ENCODE measurements around the gene FEZ2.

The FEZ2 gene

DNA sequence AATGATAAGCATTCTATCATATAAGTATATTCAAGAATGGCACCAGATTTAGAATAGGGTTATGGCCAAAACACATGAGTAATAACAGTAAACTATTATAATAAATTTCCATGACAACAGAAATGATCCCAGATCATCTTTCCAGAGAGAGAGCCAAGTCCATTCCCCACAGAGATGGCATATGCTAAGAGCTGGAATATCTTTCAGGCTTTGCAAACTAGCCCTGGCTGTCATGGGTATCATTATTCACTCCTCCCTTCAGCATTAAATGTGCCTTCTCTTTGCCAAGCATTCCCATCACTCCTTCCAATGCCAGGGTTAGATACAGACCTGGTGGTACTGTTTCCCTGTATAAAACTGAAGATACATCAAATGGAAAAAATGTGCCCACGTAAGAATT lies 10.9 kb downstream of the FEZ2 start:
- no peak for DNase-seq (ENCODE audit: low read depth)

DNA sequence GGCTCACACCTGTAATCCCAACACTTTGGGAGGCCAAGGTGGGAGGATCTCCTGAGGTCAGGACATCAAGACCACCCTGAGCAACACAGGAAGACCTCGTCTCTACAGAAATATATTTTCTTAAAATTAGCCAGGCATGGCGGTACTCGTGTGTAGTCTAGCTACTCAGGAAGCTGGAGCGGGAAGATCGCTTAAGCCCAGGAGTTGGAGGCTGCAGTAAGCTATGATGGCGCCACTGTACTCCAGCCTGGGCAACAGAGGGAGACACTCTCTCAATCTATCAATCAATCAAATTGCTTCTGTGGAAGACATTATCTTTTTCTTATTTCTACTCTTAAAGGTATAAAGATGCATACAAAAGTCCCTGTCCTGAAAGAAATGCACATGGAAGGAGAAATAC lies 11.3 kb downstream of the FEZ2 start:
- no peak for DNase-seq (ENCODE audit: low read depth)

GRCh38 chr2:36584148-36584794 lies 13.7 kb downstream of the FEZ2 start:
- no peak for DNase-seq (ENCODE audit: low read depth)

- no peak for DNase-seq (ENCODE audit: low read depth)
Observed at GRCh38 chr2:36582951-36583350, 15.0 kb downstream of the FEZ2 start.

DNA sequence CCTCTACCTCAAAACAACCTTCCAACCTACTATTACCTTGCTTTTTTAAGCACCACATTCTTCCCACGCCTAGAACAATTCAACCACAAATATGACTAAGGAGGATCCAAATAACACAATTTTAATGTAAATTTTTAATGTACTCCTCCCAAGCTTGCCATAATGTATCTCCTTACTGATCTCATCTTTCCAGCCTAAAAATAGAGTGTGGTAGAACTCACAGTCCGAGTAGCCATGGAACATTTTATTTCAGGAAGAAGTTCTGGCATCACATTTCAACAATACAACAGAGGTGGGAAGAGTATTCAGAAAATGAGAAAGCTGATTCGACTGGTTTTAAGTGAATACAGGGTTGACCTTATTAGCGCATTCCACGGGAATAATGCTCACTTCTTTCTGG lies 15.4 kb downstream of the FEZ2 start:
- no peak for DNase-seq (ENCODE audit: low read depth)

GRCh38 chr2:36579297-36579664 lies 18.7 kb downstream of the FEZ2 start:
- no peak for DNase-seq (ENCODE audit: low read depth)

GRCh38 chr2:36578343-36579296 lies 19.3 kb downstream of the FEZ2 start:
- DNase-seq (ENCODE audit: low read depth) = no peak

GRCh38 chr2:36577884-36578283 lies 20.1 kb downstream of the FEZ2 start:
- no peak for DNase-seq (ENCODE audit: low read depth)

DNA sequence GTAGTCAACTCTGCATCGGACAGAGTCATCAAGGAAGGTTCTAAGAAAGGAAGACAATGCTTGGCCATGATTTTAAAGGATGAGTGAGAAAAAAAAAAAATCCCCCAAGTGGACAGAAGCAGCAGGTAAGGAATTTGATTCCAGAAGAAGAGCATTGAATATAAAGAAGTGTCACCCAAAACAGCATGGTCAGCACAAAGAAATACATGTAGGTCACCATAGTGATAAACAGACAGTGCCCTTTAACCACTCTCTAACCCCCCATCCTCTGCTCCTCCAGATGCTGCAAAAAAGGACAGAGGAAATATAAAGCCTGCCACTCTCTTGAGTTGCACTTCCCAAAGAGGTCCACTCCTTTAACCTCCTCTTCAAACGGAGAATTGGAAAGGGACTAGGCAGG lies 23.4 kb downstream of the FEZ2 start:
- no peak for DNase-seq (ENCODE audit: low read depth)

DNA sequence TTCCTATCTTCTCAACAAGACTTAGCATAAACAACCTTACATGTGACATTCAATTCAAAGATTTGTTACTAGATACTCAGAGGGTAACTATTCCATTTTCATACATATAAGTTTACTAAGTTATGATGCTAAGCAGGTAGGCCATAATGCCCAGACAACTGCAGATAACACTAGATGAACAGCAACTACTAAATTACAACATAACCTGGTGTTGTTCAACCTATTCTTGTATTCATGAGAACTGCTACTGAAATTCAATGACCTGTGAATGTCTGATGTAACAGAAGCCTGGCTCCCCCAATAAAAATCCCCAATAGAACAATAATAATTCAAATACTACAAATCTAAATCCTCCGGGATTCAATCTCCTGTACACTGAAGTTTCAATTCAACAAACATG lies 24.8 kb downstream of the FEZ2 start:
- DNase-seq (ENCODE audit: low read depth) = no peak

GRCh38 chr2:36572719-36573059 lies 25.3 kb downstream of the FEZ2 start:
- no peak for DNase-seq (ENCODE audit: low read depth)

- no peak for DNase-seq (ENCODE audit: low read depth)
Observed at GRCh38 chr2:36572054-36572718, 25.8 kb downstream of the FEZ2 start.

- DNase-seq (ENCODE audit: low read depth) = no peak
Observed at GRCh38 chr2:36570416-36570815, 27.6 kb downstream of the FEZ2 start.

GRCh38 chr2:36569267-36569856 lies 28.6 kb downstream of the FEZ2 start:
- DNase-seq (ENCODE audit: low read depth) = no peak

GRCh38 chr2:36568516-36569246 lies 29.3 kb downstream of the FEZ2 start:
- DNase-seq (ENCODE audit: low read depth) = no peak

DNA sequence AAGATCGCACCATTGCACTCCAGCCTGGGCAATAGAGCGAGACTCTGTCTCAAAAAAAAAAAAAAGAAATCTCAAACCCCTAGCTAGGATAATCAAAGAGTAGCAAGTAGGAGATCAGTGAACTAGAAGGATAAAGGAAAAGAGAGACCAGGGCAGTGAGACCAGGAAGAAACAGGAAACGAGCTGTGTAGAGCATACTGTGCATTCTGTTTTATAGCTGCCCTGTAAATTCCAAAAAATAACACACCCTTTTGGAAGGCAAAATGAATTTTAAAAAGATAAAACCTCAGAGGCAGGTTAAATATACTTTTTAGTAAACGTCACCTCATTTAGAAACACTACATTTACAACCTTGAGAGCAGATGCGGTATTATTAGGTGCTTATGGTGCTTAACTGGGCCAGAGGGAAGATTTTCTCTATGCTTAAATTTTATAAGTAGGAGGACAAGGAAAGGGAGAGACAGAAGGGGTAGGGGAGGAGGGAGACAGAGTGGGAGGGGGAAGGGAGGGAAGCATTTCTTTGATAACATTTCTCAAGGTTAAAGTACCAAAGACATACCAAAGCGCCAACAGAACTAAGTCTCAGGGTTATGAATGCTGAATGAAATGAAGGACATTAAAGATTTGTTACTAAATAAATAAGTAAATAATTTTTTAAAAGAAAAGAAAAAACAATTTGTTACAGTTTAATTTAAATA lies 30.1 kb downstream of the FEZ2 start:
- no peak for DNase-seq (ENCODE audit: low read depth)

DNA sequence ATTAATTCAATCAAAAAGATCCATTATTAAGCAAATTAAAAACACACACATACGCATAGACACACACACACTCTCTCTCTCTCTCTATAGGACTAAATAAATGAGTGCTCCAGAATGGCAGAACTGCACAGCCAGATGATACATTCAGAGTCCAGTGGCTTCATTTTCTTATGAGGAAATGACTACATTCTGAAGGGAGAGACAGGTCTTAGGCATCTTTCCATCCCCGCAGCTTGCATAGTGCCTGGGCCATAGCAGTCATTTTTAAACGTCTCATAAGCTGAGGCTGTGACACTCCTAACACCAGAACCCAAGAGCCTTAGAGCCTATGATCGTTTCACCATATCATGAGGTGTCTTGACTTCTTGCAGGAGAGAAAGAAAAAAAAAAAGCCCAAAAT lies 31.1 kb downstream of the FEZ2 start:
- DNase-seq (ENCODE audit: low read depth) = no peak

DNA sequence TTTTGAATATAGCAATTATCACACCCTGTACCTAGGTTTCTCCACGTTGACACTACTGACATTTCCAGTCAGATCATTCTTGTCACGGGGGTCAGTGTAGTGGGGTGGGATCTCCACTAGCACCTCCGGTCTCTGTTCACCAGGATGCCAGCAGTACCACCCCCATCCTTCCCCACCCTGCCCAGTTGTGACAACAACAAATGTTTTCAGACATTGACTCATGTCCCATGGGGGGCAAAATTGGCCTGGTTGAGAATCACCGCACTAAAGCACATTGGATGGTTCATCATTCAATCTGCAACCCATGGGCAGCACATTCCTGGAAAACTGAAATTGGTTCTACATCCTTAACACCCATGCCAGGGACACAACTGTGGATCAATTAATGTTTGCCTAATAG lies 32.3 kb downstream of the FEZ2 start:
- no peak for DNase-seq (ENCODE audit: low read depth)

DNA sequence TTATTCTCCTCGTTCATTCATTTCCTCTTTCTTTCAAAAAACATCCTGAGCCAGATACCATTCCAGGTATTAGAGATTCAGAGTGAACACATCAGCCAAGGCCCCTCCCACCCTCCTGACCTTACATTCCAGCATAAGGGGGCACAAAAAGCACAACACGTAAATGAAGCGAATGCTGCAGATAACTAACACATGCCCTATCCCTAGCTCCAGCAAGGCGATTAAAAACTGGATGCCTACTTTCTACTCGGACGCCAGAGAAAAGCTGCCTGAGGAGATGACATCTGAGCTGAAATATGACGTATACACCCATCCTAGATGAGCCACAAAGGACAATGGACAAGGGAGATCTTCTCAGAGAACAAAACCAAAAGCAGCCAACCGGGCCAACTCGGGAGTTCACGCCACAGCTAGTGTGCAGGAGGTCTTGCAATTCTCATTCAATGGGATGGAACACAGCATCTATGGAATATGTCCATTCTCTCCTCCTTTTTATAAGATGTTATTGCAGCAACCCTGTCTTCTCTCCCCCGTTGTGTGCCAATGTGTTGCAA lies 33.5 kb downstream of the FEZ2 start:
- no peak for DNase-seq (ENCODE audit: low read depth)

DNA sequence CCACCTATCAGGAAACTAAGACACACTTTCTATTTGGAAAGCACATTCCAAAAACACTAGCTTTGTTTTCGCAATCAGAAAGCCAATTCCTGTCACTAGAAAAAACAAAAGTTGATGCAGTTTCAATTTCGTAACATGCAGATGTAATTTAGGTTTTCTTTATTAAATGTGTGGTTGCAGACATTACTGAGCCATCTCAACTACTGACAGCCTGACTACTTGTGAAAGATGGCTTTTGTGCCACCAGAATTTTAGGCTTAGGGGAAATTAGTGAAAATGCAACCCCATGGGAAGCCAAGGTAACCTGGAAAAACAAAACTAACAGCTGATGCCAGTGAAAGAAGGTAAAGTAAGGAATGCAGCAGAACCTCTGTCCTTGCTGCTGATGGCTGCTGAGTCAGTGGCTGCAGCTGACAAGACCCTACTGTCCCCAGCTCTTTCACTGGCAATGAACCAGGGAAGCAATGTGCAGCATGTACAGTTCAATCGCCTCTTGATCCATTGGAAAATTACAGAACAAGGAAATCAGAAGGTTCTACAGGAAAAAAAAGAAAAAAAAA lies 34.9 kb downstream of the FEZ2 start:
- no peak for DNase-seq (ENCODE audit: low read depth)

DNA sequence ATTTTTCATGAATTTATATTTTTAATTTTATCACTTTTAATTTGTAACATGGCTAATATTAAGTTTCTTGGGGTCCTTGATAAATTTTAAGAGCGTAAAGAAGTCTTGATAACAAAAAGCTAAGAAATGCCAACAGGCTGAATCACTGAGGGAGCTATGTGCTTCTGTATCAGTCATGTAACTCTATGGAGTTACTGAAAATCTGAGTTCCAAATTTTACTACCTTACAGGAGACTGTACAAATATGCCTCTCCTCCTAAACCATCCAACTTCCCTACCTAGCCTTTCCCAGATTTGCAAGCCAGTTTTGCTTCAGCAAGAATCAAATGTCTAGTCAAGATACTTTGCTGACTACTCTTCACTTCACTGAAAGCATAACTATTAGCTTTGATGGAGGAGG lies 35.7 kb downstream of the FEZ2 start:
- no peak for DNase-seq (ENCODE audit: low read depth)
